ENCODE data around the gene MLN.

DNA sequence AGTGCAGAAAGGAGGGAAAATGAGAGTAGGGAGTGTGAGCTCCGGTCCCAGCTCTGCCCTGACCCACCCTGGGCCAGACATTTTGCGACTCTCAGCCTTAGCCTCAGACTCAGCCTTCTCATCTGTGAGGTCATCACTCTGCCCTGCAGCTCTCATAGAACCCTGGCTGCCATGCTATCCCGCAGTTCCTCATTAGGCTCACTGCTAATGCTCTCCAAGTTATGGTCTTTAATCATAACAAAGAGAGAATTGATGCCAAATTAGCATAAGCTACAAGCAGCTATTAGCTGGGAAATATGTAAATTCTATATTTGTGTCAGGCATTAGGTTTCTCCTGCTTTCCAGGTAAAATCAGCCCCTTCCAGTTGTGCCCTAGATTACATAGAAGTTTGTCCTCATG lies 46.5 kb upstream of the MLN start:
- TF ChIP-seq, protein P1, sequence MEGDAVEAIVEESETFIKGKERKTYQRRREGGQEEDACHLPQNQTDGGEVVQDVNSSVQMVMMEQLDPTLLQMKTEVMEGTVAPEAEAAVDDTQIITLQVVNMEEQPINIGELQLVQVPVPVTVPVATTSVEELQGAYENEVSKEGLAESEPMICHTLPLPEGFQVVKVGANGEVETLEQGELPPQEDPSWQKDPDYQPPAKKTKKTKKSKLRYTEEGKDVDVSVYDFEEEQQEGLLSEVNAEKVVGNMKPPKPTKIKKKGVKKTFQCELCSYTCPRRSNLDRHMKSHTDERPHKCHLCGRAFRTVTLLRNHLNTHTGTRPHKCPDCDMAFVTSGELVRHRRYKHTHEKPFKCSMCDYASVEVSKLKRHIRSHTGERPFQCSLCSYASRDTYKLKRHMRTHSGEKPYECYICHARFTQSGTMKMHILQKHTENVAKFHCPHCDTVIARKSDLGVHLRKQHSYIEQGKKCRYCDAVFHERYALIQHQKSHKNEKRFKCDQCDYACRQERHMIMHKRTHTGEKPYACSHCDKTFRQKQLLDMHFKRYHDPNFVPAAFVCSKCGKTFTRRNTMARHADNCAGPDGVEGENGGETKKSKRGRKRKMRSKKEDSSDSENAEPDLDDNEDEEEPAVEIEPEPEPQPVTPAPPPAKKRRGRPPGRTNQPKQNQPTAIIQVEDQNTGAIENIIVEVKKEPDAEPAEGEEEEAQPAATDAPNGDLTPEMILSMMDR (IDR thresholded peaks at IDR 0.05; ENCODE audit: low read depth, low read length, poor library complexity, severe bottlenecking), result no peak
- no peak for TF ChIP-seq EZH2phosphoT487 (IDR thresholded peaks at IDR 0.05; ENCODE audit: borderline replicate concordance, low read length)
